ENCODE data around the gene CBR3. TPM values are rescaled to one million over a fixed set of nuclear protein-coding genes. Genes with fewer than 3 reads are reported as not detected.
A peak's percentile ranks its signal among the peaks of the same experiment; 100 is the strongest.

The CBR3 gene
- total RNA-seq, 4 donors from 2014 or later: 0.80 to 2.9 (median 1.8) TPM

DNA sequence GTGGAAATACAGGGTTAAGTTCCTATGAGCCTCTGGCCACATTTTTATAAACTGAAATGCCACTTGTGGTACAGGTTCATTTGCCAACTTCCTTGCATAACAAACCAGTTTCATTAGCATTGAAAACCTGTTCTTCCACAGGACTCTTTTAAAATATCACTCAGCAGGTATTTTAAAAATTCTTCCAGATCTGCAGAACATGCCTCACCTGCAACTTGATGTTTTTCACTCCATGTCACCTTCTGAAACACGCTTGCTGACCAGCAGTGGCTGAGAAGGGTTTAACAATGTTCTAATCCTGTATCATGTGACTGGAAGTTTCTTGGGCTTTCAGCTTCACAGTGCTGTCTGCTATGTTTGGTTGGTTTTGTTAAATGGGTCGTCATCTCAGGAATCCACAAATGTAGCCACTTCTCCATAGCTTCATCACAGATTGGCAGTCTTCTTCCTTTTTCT lies 17.6 kb upstream of the CBR3 start:
- in situ Hi-C loops (cut with MboI; ENCODE audit: low sequenced_read_pairs in 4 of 4): no loop called here
- ATAC-seq (no peak), DNase-seq (no peak)
- intact Hi-C loops (cut with DNase I; ENCODE audit: low total_unique reads): no loop called here
- Histone ChIP-seq H3K4me1 (peaks cover 4 to 5% of the 10 kb centered on the region in 2 donors), H3K36me3 (no peaks in the 10 kb centered on the region), H3K9me3 (no peaks in the 10 kb centered on the region), H3K27ac (no peak overlapping the region), H3K4me3 (no peak overlapping the region), H3K27me3 (no peaks in the 10 kb centered on the region)
- TF ChIP-seq CTCF (IDR thresholded peaks at IDR 0.05 in 4 of 5, conservative IDR thresholded peaks at IDR 0.05 in 1 of 5): no peak
- TF ChIP-seq POLR2A (IDR thresholded peaks at IDR 0.05): no peak

- no peaks in the 10 kb centered on the region for H3K9me3 ChIP-seq
- H3K27me3 ChIP-seq: no peaks in the 10 kb centered on the region
- ATAC-seq (peak; percentile 39 to 77), DNase-seq (peak in 1 of 2 donors; percentile 44)
- H3K4me3 ChIP-seq: no peak overlapping the region
- H3K27ac ChIP-seq: peak overlapping the region in 2 of 4 donors; percentile 22 to 29
- H3K36me3 ChIP-seq: no peaks in the 10 kb centered on the region
- intact Hi-C loops (cut with DNase I; ENCODE audit: low total_unique reads) (no loop called here), in situ Hi-C loops (cut with MboI; ENCODE audit: low sequenced_read_pairs in 4 of 4) (no loop called here)
- TF ChIP-seq CTCF (IDR thresholded peaks at IDR 0.05 in 4 of 5, conservative IDR thresholded peaks at IDR 0.05 in 1 of 5) (no peak), POLR2A (IDR thresholded peaks at IDR 0.05) (no peak)
- peaks cover 0 to 1% of the 10 kb centered on the region in 2 donors for H3K4me1 ChIP-seq
Measured at GRCh38 chr21:36120304-36120888, 14.5 kb upstream of the CBR3 start.

GRCh38 chr21:36122977-36123376 lies 11.9 kb upstream of the CBR3 start:
- DNase-seq (no peak), ATAC-seq (no peak)
- in situ Hi-C loops (cut with MboI; ENCODE audit: low sequenced_read_pairs in 4 of 4) (no loop called here), intact Hi-C loops (cut with DNase I; ENCODE audit: low total_unique reads) (no loop called here)
- Histone ChIP-seq H3K4me1 (peaks cover 0 to 9% of the 10 kb centered on the region in 2 donors), H3K9me3 (no peaks in the 10 kb centered on the region), H3K36me3 (no peaks in the 10 kb centered on the region), H3K4me3 (no peak overlapping the region), H3K27me3 (no peaks in the 10 kb centered on the region), H3K27ac (no peak overlapping the region)
- TF ChIP-seq CTCF (IDR thresholded peaks at IDR 0.05 in 4 of 5, conservative IDR thresholded peaks at IDR 0.05 in 1 of 5): peak in 2 of 5 experiments; percentile 29 to 37
- no peak for TF ChIP-seq POLR2A (IDR thresholded peaks at IDR 0.05)

GRCh38 chr21:36124395-36124794 lies 10.5 kb upstream of the CBR3 start:
- no peaks in the 10 kb centered on the region for H3K9me3 ChIP-seq
- intact Hi-C loops (cut with DNase I; ENCODE audit: low total_unique reads): no loop called here

More at GRCh38 chr21:36124395-36124794, 10.5 kb upstream of the CBR3 start:
- ATAC-seq (no peak), DNase-seq (no peak)
- H3K4me3 ChIP-seq: no peak overlapping the region
- in situ Hi-C loops (cut with MboI; ENCODE audit: low sequenced_read_pairs in 4 of 4): no loop called here
- TF ChIP-seq CTCF (IDR thresholded peaks at IDR 0.05 in 4 of 5, conservative IDR thresholded peaks at IDR 0.05 in 1 of 5): no peak
- no peak for TF ChIP-seq POLR2A (IDR thresholded peaks at IDR 0.05)
- H3K36me3 ChIP-seq: no peaks in the 10 kb centered on the region
- peaks cover under 1 to 3% (median 2%) of the 10 kb centered on the region in 3 donors for H3K27me3 ChIP-seq
- no peak overlapping the region for H3K27ac ChIP-seq
- peaks cover 0 to 9% of the 10 kb centered on the region in 2 donors for H3K4me1 ChIP-seq
